Transverse colon (tissue), 4 donors: Measurements from ENCODE around the gene RPL26.

Source experiments
- CTCF ChIP-seq, 5 experiments: fragments of 200-600 bp in 3 of 5; fragments of 450-650 bp in 2 of 5; sonication (generic) in 3 of 5; IDR thresholded peaks; 1 replicate in 2 of 5; 2 replicates in 3 of 5; pipeline ENCODE4 v1.5.1; 2016 to 2017; ENCODE audit warnings: antibody characterized with exemption in 5 of 5, inconsistent platforms in 3 of 5, mild to moderate bottlenecking in 2 of 5, moderate library complexity in 1 of 5
- EP300 ChIP-seq: sonication (generic); formaldehyde crosslinking; IDR thresholded peaks from one replicate; pipeline ENCODE4 v1.6.1; 2017; ENCODE audit warnings: antibody characterized with exemption, low read depth
- POLR2A ChIP-seq: fragments of 450-650 bp; IDR thresholded peaks from one replicate; pipeline ENCODE4 v1.6.1; 2016; ENCODE audit warnings: antibody characterized with exemption, mild to moderate bottlenecking, moderate library complexity
- POLR2AphosphoS5 ChIP-seq, 3 donors: sonication (generic); formaldehyde crosslinking; IDR thresholded peaks; one replicate each; pipeline ENCODE4 v1.6.1; 2016; ENCODE audit warnings: antibody characterized with exemption in 3 of 3

- TF ChIP-seq POLR2A (no peak), CTCF (IDR thresholded peaks at IDR 0.05) (no peak), POLR2AphosphoS5 (IDR thresholded peaks at IDR 0.05) (no peak), EP300 (no peak)
These were observed 18.1 kb upstream of the RPL26 start for GRCh38 chr17:8401107-8401506.
